Renal cortical epithelial cell (primary cell): Measurements from ENCODE around the gene EXD3. TPM values are rescaled to one million over a fixed set of nuclear protein-coding genes. Genes with fewer than 3 reads are reported as not detected.
"Not testable (repeated sequence)": the region's sequence is repeated elsewhere in the genome, so short reads cannot be mapped to it uniquely, and the experiment has no call there.

Experiments used
- DNase-seq: peaks from one replicate; pipeline ENCODE4 v3.0.0-alpha.2; 2011; ENCODE audit warnings: low read depth
- total RNA-seq: library from RNA; depleted of rRNA; stranded (reverse); fragments of >200 nt; gene quantifications from 2 replicates; pipeline ENCODE4 v1.2.3, GENCODE V29; 2014

Gene EXD3
- total RNA-seq, 1 donor from 2014 or later, result 12.2 TPM

DNA sequence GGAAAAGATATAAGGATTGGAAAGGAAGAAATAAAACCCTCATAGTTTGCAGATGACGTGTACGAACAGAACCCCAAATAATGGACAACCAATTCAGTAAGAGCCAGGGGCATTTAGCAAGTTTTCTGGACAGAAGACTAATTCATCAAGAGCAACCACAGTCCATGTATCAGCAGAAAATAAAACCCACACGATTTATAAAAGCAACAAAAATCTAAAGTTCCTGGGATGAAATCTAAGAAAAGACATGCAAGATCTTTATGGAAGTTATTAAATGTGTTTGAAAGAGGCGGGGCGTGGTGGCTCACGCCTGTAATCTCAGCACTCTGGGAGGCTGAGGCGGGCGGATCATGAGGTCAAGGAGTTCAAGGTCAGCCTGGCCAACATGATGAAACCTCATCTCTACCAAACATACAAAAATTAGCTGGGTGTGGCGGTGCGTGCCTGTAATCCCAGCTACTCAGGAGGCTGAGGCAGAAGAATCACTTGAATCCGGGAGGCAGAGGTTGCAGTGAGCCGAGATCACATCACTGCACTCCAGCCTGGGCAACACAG, 83.0 kb downstream of the EXD3 start:
- DNase-seq, result not testable (repeated sequence)

DNA sequence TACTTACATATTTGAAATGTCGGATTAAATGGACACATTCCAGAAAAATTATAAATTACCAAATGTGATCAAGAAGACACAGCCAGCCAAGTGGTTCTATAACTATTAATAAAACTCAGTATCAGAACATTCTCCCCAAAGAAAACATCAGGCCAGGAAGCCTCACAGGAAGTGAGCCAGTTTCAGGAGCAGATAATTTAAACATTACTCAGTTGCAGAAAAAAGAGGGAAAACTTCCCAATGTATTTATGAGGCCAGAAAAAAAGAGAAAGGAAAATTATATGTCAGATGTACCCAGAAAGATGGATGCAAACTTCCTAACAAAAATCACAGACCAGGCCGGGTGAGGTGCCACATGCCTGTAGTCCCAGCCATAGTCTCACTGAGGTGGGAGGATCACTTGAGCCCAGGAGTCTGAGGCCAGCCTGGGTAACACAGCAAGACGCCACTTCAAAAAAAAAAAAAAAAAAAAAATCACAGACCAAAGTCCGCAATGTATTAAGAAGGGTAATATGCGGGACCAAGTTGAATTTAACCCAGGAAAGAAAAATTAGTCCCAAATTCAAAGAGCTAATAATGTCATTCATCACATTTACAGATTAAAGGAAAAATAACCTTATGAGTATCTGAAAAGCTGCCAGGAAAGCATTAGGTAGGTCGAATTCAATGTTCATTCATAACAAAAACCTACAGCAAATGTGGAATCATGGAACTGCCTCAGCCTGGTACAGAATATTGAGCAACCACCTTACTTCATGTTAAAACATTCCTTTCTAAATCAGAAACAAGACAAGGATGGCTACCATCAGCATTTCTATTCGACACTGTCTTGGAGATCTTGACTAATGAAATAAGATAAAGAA, 83.7 kb downstream of the EXD3 start:
- DNase-seq, result no peak

DNA sequence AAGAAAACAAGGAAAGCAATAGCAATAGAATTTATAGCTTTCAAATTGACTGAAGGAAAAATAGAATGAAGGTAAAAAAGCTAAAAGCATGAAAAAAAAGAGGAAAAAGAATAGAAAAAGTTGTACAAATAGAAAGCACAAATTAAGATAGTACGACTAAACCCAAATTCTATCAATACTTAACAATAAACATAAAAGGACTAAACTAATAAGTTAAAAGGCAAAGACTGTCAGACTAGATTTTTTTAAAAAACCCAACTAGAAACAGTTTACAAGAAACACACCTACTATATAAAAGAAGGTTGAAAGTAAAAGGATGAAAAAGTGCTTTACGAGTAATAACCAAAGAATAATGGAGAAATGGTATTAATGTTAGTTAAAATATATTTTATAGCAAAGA, 86.2 kb downstream of the EXD3 start:
- DNase-seq, result no peak

DNA sequence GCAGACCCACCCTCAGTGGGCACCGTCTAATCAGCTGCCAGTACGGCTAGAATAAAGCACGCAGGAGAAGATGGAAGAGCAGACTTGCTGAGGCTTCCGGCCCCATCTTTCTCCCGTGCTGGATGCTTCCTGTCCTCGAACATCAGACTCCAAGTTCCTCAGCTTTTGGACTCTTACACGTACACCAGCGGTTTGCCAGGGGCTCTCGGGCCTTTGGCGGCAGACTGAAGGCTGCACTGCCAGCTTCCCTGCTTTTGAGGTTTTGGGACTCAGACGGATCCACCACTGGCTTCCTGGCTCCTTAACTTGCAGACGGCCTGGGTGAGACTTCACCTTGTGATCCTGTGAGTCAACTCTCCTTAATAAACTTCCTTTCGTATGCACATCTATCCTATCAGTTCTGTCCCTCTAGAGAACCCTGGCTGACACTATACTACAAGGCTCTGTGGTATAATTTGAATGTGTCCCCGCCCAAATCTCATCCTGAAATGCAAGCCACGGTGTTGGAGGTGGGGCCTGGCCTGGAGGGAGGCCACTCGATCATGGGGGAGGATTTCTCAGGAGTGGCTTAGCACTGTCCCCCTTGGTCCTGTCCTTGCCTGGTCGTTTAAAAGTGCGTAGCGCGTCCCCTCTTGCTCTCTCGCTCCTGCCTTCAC, 89.8 kb downstream of the EXD3 start:
- no peak for DNase-seq

DNA sequence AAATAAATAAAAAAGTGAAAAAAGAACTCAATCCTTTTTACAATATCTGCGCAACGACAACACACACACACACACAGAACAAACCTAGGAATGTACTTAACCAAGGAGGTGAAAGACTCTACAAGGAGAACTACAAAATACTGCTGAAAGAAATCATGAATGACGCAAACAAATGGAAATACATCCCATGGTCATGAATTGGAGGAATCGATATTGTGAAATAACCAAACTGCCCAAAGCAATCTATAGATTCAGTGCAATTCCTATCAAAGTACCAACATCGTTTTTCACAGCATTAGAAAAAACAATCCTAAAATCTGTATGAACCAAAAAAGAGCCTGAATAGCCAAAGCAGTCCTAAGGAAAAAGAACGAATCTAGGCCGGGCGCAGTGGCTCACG, 91.0 kb downstream of the EXD3 start:
- DNase-seq, result no peak

DNA sequence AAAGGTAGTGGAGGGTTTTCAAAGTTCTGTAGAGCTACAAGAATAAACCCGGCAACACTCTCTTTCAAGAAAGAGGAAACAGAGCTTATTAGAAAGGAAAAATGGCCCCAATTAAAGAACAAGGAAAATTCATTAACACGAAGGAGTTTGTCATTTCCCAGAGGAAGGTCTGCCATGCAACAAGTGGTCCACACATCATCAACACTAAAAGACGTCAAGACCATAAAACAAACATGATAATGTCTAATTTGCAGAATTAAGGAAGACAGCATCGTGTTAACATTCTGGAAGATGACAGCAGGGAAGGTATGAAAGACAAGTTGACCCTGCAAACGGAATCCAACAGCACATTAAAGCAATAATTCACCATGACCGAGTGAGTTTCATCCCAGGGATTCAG, 92.3 kb downstream of the EXD3 start:
- DNase-seq, result no peak

DNA sequence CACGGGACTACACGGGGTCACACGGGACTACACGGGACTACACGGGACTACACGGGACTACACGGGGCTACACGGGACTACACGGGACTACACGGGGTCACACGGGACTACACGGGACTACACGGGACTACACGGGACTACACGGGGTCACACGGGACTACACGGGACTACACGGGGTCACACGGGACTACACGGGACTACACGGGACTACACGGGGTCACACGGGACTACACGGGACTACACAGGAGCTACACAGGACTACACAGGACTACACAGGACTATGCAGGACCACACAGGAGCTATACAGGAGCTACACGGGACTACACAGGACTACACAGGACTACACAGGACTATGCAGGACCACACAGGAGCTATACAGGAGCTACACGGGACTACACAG, 93.4 kb downstream of the EXD3 start:
- not testable (repeated sequence) for DNase-seq

DNA sequence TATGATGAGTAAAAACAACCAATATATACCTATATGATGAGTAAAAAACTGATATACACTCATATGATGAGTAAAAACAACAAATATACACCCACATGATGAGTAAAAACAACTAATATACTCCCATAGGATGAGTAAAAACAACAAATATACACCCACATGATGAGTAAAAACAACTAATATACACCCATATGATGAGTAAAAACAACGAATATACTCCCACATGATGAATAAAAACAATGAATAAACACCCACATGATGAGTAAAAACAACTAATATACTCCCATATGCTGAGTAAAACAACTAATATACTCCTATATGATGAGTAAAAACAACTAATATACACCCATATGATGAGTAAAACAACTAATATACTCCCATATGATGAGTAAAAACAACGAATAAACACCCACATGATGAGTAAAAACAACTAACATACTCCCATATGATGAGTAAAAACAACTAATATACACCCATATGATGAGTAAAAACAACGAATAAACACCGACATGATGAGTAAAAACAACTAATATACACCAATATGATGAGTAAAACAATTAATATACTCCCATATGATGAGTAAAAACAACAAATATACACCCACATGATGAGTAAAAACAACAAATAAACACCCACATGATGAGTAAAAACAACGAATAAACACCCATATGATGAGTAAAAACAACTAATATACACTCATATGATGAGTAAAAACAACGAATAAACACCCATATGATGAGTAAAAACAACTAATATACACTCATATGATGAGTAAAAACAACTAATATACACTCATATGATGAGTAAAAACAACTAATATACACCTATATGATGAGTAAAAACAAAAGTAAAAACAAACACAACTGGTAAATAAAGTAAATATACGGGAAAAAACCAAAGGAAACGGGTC, 95.1 kb downstream of the EXD3 start:
- DNase-seq, result peak; percentile 12

DNA sequence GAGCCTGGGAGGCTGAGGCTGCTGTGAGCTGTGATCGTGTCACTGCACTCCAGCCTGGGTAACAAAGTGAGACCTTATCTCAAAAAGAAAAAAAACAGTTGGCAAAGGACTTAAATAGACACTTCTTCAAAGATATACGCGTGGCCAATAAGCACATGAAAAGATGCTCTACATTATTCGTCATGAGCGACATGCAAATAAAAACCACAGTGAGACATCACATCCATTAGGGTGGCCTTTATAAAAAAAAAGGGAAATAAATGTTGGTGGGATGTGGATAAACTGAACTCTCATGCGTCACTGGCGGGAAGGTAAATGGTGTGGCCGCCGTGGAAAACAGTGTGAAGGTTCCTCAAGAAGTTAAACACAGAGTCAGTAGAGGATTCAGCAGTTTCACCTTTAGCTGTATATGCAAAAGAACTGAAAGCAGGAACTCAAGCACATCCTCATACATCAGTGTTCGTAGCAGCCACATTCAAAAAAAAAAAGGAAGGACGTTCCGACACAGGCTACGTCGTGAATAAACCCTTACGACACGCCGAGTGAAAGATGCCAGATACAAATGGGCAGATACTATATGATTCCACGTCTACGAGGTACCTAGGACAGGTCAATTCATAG, 96.4 kb downstream of the EXD3 start:
- DNase-seq, result no peak

DNA sequence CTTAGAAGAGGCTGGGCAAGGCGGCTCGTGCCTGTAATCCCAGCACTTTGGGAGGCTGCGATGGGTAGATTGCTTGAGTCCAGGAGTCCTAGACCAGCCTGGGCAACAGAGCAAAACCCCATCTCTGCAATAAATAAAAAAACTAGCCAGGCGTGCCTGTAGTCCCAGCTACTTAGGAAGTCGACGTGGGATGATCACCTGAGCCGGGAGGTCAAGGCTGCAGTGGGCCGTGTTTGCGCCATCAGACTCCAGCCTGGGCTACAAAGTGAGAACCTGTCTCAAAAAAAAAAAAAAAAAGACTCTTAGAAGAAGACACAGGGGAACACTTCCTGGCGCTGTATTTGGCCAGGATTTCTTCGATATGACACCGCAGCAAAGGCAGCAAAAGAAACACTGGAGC, 97.2 kb downstream of the EXD3 start:
- DNase-seq, result no peak

DNA sequence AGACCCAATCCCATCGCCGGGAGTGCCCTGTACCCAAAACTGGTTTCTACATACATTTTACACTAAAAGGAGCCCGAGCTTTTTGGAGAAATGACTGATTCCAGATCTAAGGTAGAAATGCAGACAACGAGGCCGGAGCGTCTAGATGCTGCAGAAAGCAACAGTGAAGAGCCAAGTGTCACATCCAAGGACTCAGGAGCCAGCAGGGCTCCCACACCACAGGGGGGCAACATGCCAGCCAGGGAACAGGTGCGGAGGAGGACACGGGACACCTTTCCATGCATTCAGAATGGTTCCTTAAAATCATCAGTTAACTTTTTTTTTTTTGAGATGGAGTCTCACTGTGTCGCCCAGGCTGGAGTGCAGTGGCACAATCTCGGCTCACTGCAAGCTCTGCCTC, 97.8 kb downstream of the EXD3 start:
- DNase-seq, result no peak

DNA sequence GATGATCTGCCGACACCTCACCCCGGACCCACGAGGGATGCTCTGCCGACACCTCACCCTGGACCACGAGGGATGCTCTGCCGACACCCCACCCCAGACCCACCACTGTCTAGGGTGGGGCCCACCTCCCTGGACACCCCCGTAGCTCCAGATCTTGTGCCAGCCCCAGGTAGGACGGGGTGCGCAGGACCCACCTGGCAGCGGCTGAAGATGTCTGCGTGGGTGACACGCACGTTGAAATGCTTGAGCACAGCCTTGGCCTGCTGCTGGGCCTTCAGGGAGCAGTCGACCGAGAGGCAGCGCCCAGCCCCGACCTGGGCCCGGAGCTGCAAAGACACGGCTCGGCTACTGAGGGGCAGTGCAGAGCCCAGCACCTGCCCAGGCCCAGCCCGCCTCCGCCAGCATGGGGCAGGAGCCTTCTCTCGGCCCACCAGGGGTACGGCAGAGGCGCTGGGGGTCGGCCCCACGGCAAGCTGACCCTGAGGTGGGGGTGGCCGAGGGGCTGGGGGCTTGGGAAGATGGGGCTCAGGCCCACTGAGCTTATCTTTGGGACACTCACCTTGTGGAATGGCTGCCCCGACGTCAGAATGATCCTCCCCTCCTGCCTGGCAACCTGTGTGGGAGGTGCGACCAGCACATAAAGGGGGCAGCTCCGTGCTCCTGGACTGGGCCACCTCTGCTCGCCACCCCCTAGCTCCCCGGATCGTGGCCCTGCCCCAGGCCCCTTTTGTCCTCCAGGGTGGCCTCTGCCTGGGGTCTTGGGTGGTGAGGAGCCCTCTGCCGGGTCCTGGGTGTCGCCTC, 99.2 kb downstream of the EXD3 start:
- no peak for DNase-seq

DNA sequence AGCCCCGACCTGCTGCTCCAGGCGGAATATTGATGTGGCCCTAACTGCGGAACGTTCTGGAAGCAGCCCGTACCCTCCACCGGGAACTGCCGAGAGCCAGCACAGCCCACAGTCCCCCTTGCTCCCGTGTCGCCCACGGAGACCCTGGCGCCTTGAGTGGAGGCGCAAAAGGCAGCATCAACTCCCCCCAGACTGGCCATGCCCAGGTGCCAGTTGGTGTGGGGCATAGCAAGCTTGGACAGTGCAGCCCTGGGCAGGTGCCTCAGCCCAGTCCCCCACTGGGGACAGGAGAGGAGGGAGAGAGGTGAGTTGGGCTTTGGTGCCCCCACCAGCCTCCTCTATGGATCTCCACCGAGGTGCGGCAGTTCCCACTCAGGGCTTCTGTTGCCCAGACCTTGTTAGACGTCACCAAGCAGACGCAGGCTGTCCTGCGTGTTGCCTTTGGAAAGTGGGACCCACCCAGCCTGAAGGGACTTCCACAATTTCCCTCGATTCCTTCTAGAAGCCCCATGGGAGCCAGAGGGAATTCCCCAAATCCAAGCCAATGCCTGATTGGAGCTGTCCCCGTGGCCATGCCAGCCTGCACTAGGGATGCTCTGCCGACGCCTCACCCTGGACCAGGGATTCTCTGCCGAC, 101.1 kb downstream of the EXD3 start:
- no peak for DNase-seq

DNA sequence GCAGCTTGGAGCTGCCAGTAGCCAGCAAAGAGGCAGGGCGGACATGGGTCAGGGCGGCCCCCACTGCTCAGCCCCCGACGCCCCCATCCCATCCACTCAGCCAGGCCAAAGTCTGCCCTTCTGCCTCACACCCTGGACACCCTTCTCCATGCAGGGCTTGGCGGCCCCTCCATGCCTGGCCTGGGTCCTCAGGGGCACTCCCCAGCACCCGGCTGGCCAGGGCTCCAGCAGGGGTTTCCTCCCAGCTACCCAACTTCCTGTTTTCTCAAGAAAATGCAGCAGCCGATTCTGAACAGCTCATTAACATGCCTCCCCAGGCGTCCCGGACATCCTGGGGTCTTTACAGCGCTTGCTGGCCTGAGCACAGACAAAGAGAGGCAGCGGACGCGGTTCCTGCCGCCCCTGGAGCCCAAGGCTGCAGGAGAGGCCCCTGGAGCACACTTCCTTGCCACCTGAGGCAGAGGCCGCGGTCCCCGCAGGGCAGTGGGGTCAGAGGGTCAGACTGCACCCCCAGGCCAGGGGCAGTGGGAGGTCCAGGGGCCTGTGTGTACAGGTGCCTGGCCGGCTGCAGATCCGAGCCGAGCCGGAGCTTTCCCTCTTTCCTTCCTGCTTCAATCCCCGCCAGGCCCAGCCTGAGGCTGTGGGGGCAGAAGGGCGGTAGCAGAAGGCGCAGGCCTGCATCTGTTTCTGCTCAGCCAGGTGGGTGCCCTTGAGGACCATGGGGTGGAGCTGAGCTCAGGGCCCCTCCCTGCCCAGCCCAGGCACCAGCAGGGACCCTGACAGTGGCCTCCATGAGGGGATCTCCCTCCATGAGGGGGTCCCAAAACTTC, 102.2 kb downstream of the EXD3 start:
- no peak for DNase-seq

DNA sequence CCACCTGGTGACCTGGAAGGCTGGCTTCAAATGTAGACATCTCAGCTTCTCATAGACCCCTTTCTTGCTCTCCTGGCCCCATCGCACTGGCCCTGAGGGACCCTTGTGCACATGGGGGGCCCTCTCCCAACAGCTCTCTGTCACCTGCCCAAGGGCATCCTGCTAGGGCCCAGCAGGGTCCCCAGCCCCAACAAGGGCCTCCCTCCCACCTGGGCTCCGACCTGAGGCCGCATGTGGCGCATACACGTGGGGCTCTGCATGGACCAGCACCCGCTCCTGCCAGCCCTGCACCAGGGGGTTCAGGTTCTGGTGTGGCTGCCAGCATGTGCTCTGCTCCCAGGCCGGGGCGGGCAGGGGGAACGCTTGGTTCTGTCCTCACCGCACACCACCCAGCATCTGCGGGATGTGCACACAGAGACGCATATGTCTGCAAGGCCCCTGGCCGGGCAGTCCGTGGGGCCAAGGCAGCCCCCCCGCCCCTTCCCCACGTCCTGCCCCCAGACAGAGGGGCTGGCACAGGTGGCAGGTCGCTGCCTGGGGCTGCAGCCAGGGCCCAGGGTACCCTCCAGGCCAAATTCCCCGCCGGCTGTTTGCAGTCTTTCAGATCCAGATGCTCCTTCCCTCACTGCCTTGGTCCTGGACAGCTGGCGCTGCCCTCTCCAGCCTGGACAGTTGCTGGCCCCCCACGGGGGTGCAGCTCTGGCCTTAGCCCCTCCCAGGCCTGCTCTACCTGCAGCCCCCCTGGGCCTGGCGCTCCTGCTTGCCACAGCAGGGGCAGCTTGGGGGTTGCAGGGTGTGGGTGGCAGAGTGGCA, 103.0 kb downstream of the EXD3 start:
- DNase-seq, result no peak

DNA sequence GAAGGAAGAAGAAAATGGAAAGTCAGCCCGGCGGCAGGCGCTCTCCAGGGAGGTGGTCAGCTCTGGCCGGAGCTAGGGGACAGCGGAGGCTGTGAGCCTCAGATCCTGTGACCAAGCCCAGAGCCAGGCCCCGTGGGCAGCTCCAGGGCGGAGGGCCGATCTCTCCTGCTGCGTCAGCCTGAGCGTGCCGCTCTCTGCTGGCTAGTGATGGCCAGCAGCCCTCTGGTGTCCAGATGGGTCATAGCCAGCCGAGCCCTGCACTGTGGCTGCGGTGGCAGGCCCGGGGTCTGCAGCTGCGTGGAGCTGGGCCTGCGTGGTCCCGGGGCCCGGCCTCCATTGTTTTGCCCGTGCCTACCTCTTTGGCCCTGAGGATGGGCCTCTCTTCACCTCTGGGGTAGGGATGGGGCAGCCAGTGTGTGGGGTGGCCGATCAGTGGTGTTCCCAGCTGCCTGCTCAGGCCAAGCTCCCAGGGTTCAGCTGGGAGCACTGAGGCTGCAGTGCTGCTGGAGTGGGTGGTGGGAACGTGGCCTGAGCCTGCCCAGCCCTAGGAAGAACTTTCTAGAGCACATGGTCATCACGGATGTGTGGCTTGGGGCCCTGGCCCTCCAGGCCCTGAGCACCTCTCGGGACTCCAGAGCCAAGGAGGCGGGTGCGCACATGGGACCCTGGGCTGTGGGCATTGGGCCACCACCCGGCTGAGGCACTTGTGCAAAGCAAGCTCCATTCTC, 103.8 kb downstream of the EXD3 start:
- no peak for DNase-seq

DNA sequence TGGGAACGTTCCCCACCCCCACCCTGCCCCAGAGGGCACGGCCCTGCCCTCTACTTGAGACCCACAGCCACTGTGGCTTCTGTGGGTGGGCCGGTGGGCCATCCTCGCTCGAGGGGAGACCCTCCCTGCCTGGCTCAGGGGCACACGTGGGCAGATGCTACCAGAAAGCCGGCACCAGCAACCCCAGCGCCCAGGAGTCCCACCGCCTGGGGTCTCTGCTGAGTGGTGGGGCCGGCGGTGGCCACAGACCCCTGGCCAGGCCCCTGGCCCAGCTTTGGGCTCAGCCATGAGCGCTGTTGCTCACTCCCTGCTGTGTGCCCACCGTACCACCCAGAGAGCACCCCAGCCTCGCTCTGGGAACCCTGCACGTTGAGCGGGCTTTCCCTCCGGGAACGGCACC, 104.4 kb downstream of the EXD3 start:
- DNase-seq, result no peak
